Activated gamma-delta T cell treated with anti-CD3 and anti-CD28 coated beads, Interleukin-2, amount 50 U/mL, for 16 hours (primary cell): Measurements from ENCODE around the gene RHBDF2.
A peak's percentile ranks its signal among the peaks of the same experiment; 100 is the strongest.
"Not testable (repeated sequence)": the region's sequence is repeated elsewhere in the genome, so short reads cannot be mapped to it uniquely, and the experiment has no call there.

Experiments used
- DNase-seq: peaks from one replicate; pipeline ENCODE4 v3.0.0-alpha.2; 2020; ENCODE audit warnings: low read depth

RHBDF2 gene

GRCh38 chr17:76538281-76538931 lies 37.2 kb upstream of the RHBDF2 start:
- DNase-seq, result no peak

GRCh38 chr17:76537578-76538280 lies 36.5 kb upstream of the RHBDF2 start, which contains the start of gene CYGB:
TSS of gene CYGB (minus strand) at chr17:76537709. CDS start at chr17:76537542, 167 bp downstream.
- DNase-seq, result no peak

DNA sequence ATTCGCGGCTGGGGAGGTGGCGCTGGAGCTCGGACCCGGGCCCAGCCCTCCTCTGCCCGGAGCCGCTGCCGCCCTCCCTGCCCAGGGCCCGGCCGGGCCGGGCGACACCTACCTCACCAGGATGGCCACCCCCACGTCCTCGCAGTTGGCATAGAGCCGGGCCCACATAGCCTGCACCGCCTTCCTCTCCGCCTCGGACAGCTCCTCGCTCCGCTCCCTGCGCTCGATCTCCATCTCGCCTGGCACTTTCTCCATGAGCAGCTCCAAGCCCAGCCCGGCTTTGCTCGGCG lies 36.0 kb upstream of the RHBDF2 start:
- DNase-seq, result no peak

DNA sequence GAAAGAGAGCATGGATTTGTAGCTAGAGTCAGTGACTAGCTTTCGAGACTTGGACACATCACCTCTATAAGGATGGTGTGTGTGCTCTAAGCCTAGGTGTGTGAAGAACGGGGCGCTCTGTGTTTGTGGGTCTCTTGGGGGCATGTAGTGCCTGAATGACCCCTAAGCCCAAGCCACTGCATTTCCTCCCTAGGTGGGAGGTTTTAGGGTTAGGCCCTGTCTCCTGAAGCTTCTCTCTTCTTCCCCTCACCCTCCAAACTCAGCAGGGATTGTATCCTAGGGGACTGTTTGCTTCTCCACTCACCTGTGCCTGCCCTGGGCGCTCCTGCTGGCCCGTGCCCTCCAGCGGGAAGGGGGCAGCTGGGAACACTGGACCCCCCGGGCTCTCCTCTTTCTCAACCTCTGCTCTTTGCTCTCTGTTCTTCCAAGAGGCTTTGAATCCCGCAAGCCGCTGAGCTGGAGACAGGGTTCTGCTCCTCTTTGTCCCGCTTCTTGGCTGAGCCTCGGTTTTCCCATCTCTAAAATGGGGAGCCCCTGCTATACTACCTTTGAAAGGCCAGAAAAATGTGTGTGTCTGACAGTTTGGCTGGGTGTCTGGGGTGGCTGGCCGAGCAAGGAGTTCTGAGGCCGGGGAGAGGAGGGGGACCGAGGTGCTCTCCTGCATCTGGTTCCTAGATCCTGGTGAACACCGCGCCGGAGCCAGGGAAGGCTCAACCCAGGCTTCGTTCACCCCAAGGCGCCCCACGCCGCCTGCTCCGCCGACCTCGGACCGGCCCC lies 35.5 kb upstream of the RHBDF2 start:
- no peak for DNase-seq

GRCh38 chr17:76535788-76536510 lies 34.7 kb upstream of the RHBDF2 start:
- no peak for DNase-seq

DNA sequence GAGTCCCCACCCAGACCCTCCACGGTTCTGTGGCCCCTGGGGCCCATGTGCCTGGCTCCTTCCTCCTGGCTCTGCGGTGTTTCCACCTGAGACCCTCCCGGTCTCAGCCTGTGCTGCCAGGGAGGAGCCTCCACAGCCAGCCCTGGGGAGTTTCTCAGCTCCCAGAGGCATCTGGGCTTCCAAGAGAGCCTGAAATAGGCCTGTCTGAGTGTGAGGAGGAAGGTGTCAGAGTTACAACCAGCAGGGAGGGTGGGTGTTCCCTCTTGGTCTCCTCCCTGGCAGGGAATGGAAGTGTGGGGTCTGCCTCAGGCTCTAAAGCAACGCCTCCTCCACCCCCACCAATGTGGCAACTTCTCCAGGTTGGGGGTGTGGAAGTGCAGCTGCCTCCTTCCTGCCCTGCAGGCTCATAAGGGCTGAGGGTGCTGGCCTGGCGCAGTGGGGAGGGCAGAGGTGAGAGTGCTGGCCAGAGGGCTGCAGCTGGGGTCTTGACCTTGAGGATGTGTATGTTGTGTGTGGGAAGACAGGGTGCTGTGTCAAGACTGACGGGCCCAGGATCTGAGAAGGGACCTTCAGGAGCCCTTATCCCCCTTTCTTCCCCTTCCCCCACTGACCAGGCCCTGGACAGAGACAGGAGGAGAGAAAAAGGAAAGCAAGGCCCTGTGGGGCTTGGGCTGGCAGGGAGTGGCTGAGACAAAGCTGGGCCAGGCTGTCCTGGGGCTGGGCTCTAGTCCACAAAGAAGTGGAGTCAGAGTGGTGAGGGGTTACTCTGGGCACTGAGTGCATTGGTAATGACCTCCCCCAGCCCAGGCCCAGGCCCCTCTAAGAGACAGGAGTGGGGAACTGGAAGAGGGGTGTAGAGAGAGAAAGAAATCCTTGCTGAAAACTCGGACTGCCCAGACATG lies 33.9 kb upstream of the RHBDF2 start:
- DNase-seq, result no peak

GRCh38 chr17:76533640-76534359 lies 32.6 kb upstream of the RHBDF2 start:
- not testable (repeated sequence) for DNase-seq

DNA sequence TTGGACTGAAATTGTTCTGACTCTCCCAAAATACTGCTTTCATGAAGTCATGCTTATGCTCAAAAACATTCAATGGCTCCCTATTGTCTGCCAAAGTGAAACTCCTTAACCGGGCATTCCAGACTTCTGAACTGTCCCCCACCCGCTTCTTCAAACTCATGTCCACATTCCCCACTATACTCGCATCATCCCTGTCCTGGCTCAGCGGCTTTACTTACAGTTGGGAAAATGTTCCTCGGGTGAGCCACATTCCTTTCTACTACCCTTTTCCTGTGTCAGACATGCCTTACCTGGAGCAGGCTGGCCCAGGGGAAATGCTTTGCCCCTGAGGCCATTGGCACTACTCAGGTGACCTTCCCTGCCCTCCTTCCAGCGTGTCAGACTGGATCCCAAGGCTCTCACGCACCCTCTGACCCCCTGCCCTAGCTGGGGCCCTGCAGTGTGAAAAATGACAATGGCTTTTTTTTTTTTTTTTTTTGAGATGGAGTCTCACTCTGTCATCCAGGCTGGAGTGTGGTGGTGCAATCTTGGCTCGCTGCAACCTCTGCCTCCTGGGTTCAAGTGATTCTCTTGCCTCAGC lies 30.9 kb upstream of the RHBDF2 start:
- no peak for DNase-seq

- DNase-seq, result no peak
These were observed 30.3 kb upstream of the RHBDF2 start for GRCh38 chr17:76531486-76532038.

DNA sequence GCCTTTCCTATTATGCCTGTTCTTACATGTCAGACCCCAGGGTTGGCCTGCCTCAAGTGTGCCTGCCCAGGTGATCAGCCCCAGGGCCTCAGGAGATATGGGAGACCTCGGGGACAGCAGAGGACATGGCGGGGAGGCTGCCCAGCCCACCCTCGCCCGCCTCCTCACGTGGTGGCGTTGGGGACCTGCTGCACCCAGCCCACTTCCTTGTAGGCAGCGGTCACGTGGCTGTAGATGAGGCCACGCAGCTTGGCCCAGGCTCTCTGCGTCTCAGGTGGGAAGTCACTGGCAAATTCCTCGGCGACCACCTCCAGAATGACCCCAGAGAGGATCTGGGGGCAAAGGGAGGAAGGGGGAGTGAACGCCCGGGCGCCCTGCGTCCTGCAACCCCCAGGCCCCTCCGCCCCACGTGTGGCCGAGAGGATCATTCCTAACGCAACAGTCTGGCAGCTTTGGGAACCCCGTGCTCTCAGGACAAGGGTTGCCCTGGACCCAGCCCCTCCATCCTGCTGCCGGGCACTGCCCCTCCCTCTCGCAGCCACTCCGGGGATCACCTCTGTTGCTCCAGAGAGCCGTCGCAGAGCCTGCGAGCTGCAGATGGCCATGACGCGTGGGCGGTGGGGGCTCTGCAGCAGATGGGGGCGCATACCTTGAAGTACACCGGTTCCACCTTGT lies 29.7 kb upstream of the RHBDF2 start:
- DNase-seq, result no peak

DNA sequence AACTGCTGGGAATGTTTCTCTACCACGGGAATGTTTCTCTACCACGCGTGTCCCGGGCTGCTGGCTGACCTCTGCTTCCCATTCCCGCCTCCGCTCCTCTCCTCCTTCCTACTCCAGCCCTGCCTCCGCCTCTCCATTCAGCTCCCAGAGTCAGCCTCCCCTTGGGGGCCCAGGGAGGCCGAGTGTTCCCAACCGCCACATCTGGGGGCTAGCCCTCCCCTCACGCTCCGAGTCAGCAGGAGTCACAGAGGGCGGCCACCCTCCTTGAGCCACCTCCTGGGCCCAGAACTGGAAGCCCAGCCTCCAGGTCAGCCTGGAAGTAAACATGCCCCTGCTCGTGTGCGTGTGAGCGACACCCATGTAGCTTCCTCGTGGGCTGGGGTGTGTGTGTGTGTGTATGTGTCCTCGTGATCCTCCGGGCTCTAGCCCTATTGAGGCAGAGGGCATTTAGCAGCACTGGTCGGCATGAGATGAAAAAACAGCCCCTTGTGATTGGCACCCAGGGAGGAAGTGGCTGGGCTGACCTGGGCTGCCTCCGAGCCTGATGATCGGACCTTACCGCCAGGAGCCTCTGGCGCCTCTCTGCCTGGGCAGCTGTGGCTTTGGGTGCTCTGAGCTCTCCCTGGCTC lies 29.0 kb upstream of the RHBDF2 start:
- DNase-seq, result no peak

GRCh38 chr17:76529224-76530094 lies 28.2 kb upstream of the RHBDF2 start:
- DNase-seq, result no peak

DNA sequence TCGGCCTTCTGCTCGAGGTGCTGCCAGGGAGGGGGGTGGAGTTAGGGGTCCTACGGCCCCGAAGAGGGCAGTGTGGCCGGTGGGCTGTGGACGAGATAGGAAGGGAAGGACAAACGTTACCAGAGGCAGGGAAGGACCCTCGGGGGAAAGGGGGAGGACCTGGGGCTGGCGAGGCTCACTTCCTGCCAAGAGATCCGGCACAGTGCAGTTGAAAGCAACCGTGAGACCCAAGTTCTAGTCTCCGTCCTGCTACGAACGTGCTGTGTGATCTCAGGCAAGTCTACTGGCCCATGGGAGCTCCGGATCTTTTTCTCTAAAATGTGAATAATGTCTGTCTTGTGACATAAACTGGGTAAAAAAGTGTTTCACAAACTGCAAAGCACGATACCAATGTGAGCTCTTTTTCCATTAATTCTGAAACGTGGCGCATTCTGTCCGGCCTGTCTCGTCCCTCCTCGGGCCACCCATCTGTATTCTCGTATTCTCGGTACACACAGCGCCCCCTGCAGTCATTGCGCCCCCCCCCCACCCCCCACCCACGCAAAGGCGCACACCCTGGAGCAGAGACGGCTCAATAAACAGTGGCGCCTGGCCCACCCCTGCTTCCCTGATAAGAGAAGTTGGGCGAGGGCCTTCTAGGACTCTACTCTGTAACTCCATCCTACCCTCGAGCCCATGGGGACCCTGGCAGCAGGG lies 27.5 kb upstream of the RHBDF2 start:
- DNase-seq, result no peak

DNA sequence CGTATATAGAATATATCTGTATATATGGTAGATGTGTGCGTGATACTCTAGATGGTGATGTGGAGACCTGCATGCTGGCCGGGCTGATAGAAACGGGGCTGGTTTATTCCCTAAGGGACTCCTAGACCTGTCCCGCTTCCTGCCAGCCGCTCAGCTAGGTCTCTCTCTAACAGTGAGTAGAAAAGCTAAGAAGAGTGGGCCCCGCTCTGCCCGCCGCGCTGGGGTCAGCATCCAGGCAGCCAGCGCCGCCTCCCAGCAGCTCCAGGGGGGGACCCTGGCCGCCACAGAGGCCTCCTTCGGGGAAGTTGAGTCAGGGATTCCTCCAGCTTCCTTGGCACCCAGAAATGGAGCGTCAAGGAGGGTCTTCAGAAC lies 26.9 kb upstream of the RHBDF2 start:
- no peak for DNase-seq

DNA sequence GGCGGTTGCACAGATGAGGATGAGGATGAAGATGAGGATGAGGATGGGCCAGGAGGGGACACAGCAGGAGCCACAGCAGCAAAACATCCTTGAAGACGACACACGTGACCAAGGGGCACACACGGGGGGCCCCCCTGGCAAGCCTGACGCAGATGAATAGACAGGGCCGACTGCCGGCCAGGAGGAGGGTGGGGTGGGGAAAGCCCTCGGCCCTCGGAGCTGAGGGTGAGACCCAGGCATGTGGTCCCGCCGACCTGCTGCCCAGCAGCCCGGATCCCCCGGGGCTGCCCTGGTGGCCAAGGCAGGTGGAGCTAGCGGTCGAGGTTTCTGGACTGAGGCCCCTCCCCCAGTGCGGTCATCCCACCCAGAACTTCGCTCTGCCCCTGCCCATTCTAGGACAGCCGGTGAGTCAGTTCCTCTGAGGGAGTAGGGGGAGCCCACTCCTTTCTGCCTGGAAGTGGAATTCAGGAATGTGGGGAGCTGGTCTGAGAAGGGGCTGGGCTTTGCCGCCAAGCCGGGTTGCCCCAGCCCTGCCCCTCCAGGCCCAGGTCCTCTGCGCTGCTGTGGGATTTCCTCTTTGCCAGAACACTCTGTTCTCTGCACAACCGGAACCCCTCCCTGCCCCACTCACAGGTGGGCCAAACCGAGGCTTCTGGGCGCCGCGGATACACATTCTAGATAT lies 26.3 kb upstream of the RHBDF2 start:
- peak; percentile 19 for DNase-seq

DNA sequence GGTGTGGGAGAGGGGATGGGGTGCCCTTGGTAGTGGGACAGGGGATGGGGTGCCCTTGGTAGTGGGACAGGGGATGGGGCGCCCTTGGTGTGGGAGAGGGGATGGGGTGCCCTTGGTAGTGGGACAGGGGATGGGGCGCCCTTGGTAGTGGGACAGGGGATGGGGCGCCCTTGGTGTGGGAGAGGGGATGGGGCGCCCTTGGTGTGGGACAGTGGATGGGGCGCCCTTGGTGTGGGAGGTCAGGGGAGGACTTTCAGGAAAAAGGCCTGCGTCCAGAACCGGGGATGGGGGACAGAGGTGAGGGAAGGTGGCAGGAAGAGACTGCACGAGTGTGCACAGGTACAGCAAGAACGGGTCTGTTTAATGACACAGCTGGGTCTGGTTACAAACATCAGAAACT lies 25.8 kb upstream of the RHBDF2 start:
- DNase-seq, result not testable (repeated sequence)

GRCh38 chr17:76525513-76525833 lies 24.2 kb upstream of the RHBDF2 start:
- not testable (repeated sequence) for DNase-seq
